SJSA1 (cell line): ENCODE measurements around the gene TTBK1. TPM values are rescaled to one million over a fixed set of nuclear protein-coding genes. Genes with fewer than 3 reads are reported as not detected.

ENCODE experiments used
- DNase-seq, 2 experiments: peaks; one replicate each; pipeline ENCODE4 v3.0.0-alpha.2; 2015 to 2020; ENCODE audit warnings: low spot score in 2 of 2, low read depth in 1 of 2
- H3K27ac ChIP-seq: fragments of 250-450 bp; sonication (Bioruptor Pico); 2 replicates; pipeline ENCODE4 v1.5.1; 2020; ENCODE audit warnings: mild to moderate bottlenecking, moderate library complexity
- H3K27me3 ChIP-seq: fragments of 250-450 bp; sonication (Bioruptor Pico); replicated peaks from 2 replicates; pipeline ENCODE4 v1.5.1; 2020; ENCODE audit warnings: mild to moderate bottlenecking, moderate library complexity
- H3K36me3 ChIP-seq: fragments of 250-450 bp; sonication (Bioruptor Pico); 2 replicates; pipeline ENCODE4 v1.5.1; 2020; ENCODE audit warnings: mild to moderate bottlenecking
- H3K4me1 ChIP-seq: fragments of 250-450 bp; sonication (Bioruptor Pico); replicated peaks from 2 replicates; pipeline ENCODE4 v1.6.1; 2021; ENCODE audit warnings: mild to moderate bottlenecking
- H3K4me3 ChIP-seq: fragments of 250-450 bp; sonication (Bioruptor Pico); 2 replicates; pipeline ENCODE4 v1.5.1; 2020; ENCODE audit warnings: mild to moderate bottlenecking
- H3K9me3 ChIP-seq: fragments of 250-450 bp; sonication (Bioruptor Pico); replicated peaks from 2 replicates; pipeline ENCODE4 v1.5.1; 2020; ENCODE audit warnings: mild to moderate bottlenecking
- total RNA-seq: library from RNA; depleted of rRNA; stranded (reverse); fragments of >200 nt; shearing (Covaris generic); gene quantifications from 2 replicates; pipeline ENCODE4 v1.2.3, GENCODE V29; 2014; rRNA removed

Gene TTBK1
- not detected in 2 replicates for total RNA-seq

GRCh38 chr6:43242908-43243663 lies at the start of gene TTBK1:
TSS of gene TTBK1 (plus strand) at chr6:43243481. CDS start at chr6:43246661, 3,180 bp downstream.
- H3K4me1 ChIP-seq, result 0 out of 2 replicates have a peak, but pooled peaks cover 5% of the 10 kb centered on the region
- no peak within 1 kb of the TSS for H3K4me3 ChIP-seq
- H3K27ac ChIP-seq, result no peak within 1 kb of the TSS
- peaks cover 72% of the 10 kb centered on the region for H3K27me3 ChIP-seq
- no peak for DNase-seq
- H3K36me3 ChIP-seq, result no peaks in the 10 kb centered on the region
- peaks cover 4% of the 10 kb centered on the region; the same call in 1 of the 2 replicates for H3K9me3 ChIP-seq

GRCh38 chr6:43193929-43194328 lies 49.4 kb upstream of the TTBK1 start:
- Histone ChIP-seq H3K27me3 (no peaks in the 10 kb centered on the region), H3K9me3 (no peaks in the 10 kb centered on the region)
- DNase-seq, result no peak

GRCh38 chr6:43196337-43196736 lies 46.9 kb upstream of the TTBK1 start:
- no peaks in the 10 kb centered on the region for H3K4me1 ChIP-seq
- no peaks in the 10 kb centered on the region for H3K27me3 ChIP-seq

More at GRCh38 chr6:43193929-43194328, 49.4 kb upstream of the TTBK1 start:
- H3K27ac ChIP-seq, result no peak overlapping the region
- no peaks in the 10 kb centered on the region for H3K4me1 ChIP-seq
- no peak overlapping the region for H3K4me3 ChIP-seq
- peaks cover 32% of the 10 kb centered on the region for H3K36me3 ChIP-seq

DNA sequence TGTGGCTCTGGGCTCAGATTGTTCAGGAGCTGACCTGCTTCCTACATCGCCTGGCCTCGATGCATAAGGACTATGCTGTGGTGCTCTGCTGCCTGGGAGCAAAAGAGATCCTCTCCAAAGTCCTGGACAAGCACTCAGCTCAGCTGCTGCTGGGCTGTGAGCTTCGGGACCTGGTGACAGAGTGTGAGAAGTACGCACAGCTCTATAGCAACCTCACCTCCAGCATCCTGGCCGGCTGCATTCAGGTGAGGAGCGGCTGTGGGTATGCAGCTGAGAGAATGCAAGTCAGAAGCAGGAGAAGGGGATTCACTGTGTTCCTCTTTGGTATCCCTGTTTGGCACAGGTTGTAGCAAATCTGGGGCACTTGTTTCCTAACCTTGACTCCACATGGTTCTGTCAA lies 43.4 kb upstream of the TTBK1 start:
- Histone ChIP-seq H3K27ac (no peak overlapping the region), H3K36me3 (peaks cover 33% of the 10 kb centered on the region), H3K9me3 (no peaks in the 10 kb centered on the region)

More at GRCh38 chr6:43196337-43196736, 46.9 kb upstream of the TTBK1 start:
- Histone ChIP-seq H3K9me3 (no peaks in the 10 kb centered on the region), H3K4me3 (no peak overlapping the region), H3K36me3 (peaks cover 45% of the 10 kb centered on the region), H3K27ac (no peak overlapping the region)
- DNase-seq, result no peak

GRCh38 chr6:43200541-43200940 lies 42.7 kb upstream of the TTBK1 start:
- H3K36me3 ChIP-seq, result peaks cover 33% of the 10 kb centered on the region
- H3K27ac ChIP-seq, result no peak overlapping the region
- no peaks in the 10 kb centered on the region for H3K4me1 ChIP-seq
- DNase-seq, result no peak
- H3K27me3 ChIP-seq, result no peaks in the 10 kb centered on the region
- H3K4me3 ChIP-seq, result no peak overlapping the region
- no peaks in the 10 kb centered on the region for H3K9me3 ChIP-seq

More for the DNA sequence above, 43.4 kb upstream of the TTBK1 start:
- Histone ChIP-seq H3K4me1 (no peaks in the 10 kb centered on the region), H3K4me3 (no peak overlapping the region), H3K27me3 (no peaks in the 10 kb centered on the region)
- DNase-seq, result no peak

DNA sequence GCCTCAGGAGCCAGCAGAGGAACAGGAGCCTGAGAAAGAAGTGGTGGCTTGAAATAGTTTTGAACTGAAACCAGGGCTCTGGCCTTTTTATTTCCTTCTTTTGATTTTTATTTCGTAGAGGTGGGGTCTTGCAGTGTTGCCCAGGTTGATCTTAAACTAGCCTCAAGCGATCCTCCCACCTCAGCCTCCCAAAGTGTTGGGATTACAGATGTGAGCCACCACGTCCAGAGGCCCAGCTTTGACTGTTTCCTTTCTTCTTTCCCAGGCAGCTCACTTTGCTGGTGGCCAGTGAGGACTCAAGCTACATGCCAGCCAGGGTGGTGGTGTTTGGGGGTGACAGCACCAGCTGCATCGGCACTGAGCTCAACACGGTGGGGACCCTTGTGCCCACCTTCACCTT lies 40.8 kb upstream of the TTBK1 start:
- Histone ChIP-seq H3K4me3 (no peak overlapping the region), H3K9me3 (no peaks in the 10 kb centered on the region), H3K36me3 (peaks cover 21% of the 10 kb centered on the region), H3K27ac (no peak overlapping the region), H3K27me3 (no peaks in the 10 kb centered on the region), H3K4me1 (no peaks in the 10 kb centered on the region)
- no peak for DNase-seq

DNA sequence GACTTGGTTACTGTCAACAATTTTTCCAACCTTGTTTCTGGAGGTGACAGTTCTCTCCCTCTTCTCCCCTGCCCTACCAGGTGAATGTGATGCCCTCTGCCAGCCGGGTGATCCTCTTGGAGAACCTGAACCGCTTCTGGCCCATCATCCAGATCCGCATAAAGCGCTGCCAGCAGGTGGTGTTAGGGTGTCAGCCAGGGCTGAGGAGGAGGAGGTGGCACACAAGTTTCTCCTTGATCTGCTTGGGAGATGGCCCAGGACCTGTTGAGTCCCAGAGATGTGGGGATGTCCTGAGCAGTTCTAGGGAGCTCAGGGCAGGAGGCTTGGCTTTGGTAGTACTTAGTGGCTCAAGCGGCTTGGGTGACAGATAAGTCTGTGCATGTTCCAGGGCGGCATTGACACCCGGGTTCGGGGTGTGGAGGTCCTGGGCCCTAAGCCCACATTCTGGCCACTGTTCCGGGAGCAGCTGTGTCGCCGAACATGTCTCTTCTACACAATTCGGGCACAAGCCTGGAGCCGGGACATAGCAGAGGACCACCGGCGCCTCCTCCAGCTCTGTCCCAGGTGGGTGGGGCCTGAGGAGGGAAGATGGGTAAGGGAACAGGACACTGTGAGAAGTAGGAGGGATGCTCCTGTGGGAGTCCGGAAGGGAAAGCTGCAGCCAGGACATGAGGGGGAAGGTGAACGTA lies 40.1 kb upstream of the TTBK1 start:
- DNase-seq, result no peak
- Histone ChIP-seq H3K27ac (no peak overlapping the region), H3K4me3 (no peak overlapping the region), H3K36me3 (peaks cover 15% of the 10 kb centered on the region; the same call in 1 of the 2 replicates), H3K27me3 (no peaks in the 10 kb centered on the region), H3K4me1 (no peaks in the 10 kb centered on the region), H3K9me3 (no peaks in the 10 kb centered on the region)

GRCh38 chr6:43203718-43204095 lies 39.6 kb upstream of the TTBK1 start:
- Histone ChIP-seq H3K4me3 (no peak overlapping the region), H3K27ac (no peak overlapping the region), H3K36me3 (peaks cover 15% of the 10 kb centered on the region; the same call in 1 of the 2 replicates), H3K4me1 (no peaks in the 10 kb centered on the region), H3K27me3 (no peaks in the 10 kb centered on the region), H3K9me3 (no peaks in the 10 kb centered on the region)
- DNase-seq, result no peak

DNA sequence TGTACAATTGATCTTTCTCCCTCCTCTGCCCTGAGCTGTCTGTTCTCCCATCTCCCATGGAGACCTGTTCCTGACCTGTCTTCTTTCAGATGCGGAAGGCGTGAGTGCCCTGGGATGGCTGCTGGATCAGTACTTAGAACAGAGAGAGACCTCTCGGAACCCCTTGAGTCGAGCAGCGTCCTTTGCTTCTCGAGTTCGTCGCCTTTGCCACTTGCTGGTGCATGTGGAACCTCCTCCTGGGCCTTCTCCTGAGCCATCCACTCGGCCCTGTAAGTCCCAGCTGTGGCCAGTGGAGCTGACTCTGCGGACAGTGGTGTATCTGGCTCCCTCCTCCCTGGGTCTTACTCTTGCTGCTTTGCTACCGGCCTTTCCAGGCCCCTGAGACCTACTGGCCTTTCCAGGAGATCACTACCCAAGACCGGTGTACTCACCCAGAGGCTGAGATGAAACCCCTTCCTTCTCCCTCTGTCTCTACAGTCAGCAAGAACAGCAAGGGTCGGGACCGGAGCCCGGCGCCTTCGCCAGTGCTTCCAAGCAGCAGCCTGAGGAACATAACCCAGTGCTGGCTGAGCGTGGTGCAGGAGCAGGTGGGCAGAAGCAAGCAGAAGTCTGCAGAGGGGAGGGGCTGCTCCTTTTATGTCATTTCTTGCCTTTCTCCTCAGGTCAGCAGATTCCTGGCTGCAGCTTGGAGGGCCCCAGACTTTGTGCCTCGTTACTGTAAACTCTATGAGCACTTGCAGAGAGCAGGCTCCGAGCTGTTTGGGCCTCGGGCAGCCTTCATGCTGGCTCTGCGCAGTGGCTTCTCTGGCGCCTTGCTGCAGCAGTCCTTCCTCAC lies 38.8 kb upstream of the TTBK1 start:
- no peaks in the 10 kb centered on the region for H3K27me3 ChIP-seq
- H3K4me1 ChIP-seq, result no peaks in the 10 kb centered on the region
- DNase-seq, result no peak
- H3K36me3 ChIP-seq, result peaks cover 15% of the 10 kb centered on the region; the same call in 1 of the 2 replicates
- no peaks in the 10 kb centered on the region for H3K9me3 ChIP-seq
- H3K4me3 ChIP-seq, result no peak overlapping the region
- H3K27ac ChIP-seq, result no peak overlapping the region

DNA sequence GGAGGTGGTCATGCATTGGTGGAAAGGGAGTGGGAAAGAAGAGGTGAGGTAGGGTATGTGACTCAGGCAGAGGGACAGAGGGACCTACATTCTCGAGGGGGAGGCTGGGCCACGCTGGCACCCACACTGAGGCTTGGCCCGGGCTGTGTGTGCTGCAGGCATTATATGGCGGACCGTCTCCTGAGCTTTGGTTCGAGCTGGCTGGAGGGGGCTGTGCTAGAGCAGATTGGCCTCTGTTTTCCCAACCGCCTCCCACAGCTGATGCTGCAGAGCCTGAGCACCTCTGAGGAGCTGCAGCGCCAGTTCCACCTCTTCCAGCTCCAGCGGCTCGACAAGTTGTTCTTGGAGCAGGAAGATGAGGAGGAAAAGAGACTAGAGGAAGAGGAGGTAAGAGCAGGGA lies 37.4 kb upstream of the TTBK1 start:
- DNase-seq, result no peak
- H3K27ac ChIP-seq, result no peak overlapping the region

DNA sequence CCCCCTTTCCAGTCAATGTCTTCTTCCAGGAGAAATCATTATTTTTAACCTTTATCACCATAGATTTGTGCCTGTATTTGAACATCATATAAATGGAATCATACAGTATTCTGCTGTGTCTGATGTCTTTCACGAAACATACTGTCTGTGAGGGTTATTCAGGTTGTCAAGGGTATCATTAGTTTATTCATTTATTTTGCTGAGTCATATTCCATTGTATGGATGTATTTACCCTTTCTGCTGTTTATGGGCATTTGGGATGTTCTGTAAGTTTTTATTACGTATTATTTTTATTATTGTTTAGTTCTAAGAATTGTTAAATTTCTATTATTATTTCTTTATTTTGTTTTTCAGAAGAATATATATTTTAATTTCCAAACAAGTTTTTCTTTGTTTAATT lies 36.0 kb upstream of the TTBK1 start:
- H3K27ac ChIP-seq, result no peak overlapping the region
- H3K27me3 ChIP-seq, result no peaks in the 10 kb centered on the region
- no peak for DNase-seq
- H3K36me3 ChIP-seq, result 0 out of 2 replicates have a peak, but pooled peaks cover 2% of the 10 kb centered on the region
- H3K4me1 ChIP-seq, result no peaks in the 10 kb centered on the region
- H3K9me3 ChIP-seq, result no peaks in the 10 kb centered on the region
- H3K4me3 ChIP-seq, result no peak overlapping the region

More for the DNA sequence above, 37.4 kb upstream of the TTBK1 start:
- Histone ChIP-seq H3K4me1 (no peaks in the 10 kb centered on the region), H3K4me3 (no peak overlapping the region), H3K9me3 (no peaks in the 10 kb centered on the region), H3K36me3 (peaks cover 5% of the 10 kb centered on the region; the same call in 1 of the 2 replicates), H3K27me3 (no peaks in the 10 kb centered on the region)

- Histone ChIP-seq H3K36me3 (peaks cover 17% of the 10 kb centered on the region), H3K4me3 (no peak overlapping the region), H3K9me3 (no peaks in the 10 kb centered on the region), H3K27ac (no peak overlapping the region), H3K4me1 (no peaks in the 10 kb centered on the region), H3K27me3 (no peaks in the 10 kb centered on the region)
- DNase-seq, result no peak
These were observed 31.3 kb upstream of the TTBK1 start for GRCh38 chr6:43211955-43212354.

- Histone ChIP-seq H3K4me1 (no peaks in the 10 kb centered on the region), H3K27me3 (no peaks in the 10 kb centered on the region), H3K27ac (no peak overlapping the region), H3K36me3 (peaks cover 17% of the 10 kb centered on the region), H3K9me3 (no peaks in the 10 kb centered on the region), H3K4me3 (no peak overlapping the region)
- no peak for DNase-seq
These were observed 29.9 kb upstream of the TTBK1 start for GRCh38 chr6:43213431-43213830.
